OCI-LY3 (cell line): ENCODE results near the gene DEPP1.

Source experiments
- H2AFZ ChIP-seq: fragments of 200-600, 300-600 bp; shearing (Covaris generic); 2 replicates; pipeline ENCODE4 v1.6.0; 2014; ENCODE audit warnings: antibody characterized with exemption, low read depth, low read length
- H3K27ac ChIP-seq: fragments of 200-600, 300-600 bp; sonication (generic); 2 replicates; pipeline ENCODE4 v1.5.1; 2014; ENCODE audit warnings: mild to moderate bottlenecking, low read length, moderate library complexity, mixed read lengths
- H3K27me3 ChIP-seq: fragments of 200-600, 300-600 bp; sonication (generic); 2 replicates; pipeline ENCODE4 v1.6.1; 2014; ENCODE audit warnings: low read depth, low read length, mixed read lengths
- H3K36me3 ChIP-seq: fragments of 200-600, 300-600 bp; sonication (generic); replicated peaks from 2 replicates; pipeline ENCODE3; 2014; ENCODE audit warnings: low read depth, low read length, mixed read lengths
- H3K4me1 ChIP-seq: fragments of 300-600, 200-600 bp; sonication (generic); 2 replicates; pipeline ENCODE4 v1.6.1; 2014; ENCODE audit warnings: low read length, mixed read lengths
- H3K4me2 ChIP-seq: fragments of 200-600, 300-600 bp; sonication (generic); 2 replicates; pipeline ENCODE4 v1.6.1; 2014; ENCODE audit warnings: low read length, mixed read lengths
- H3K4me3 ChIP-seq: fragments of 300-600, 200-600 bp; sonication (generic); 2 replicates; pipeline ENCODE4 v1.5.1; 2014; ENCODE audit warnings: antibody characterized with exemption, mild to moderate bottlenecking, low read length, moderate library complexity
- H3K79me2 ChIP-seq: fragments of 300-600, 200-600 bp; shearing (Covaris generic); 2 replicates; pipeline ENCODE4 v1.6.1; 2014; ENCODE audit warnings: mild to moderate bottlenecking, low read length, mixed read lengths
- H3K9ac ChIP-seq: fragments of 300-600, 200-600 bp; shearing (Covaris generic); 2 replicates; pipeline ENCODE4 v1.6.0; 2014; ENCODE audit warnings: mild to moderate bottlenecking, low read length, moderate library complexity
- H3K9me3 ChIP-seq: fragments of 200-600, 300-600 bp; shearing (Covaris generic); 2 replicates; pipeline ENCODE4 v1.6.1; 2014; ENCODE audit warnings: low read length, mixed read lengths; ENCODE audit not compliant: insufficient read depth
- H4K20me1 ChIP-seq: fragments of 200-600, 300-600 bp; sonication (generic); 2 replicates; pipeline ENCODE4 v1.6.1; 2016; ENCODE audit warnings: low read length, mixed read lengths; ENCODE audit not compliant: insufficient read depth
- EZH2phosphoT487 ChIP-seq: fragments of 200-600 bp; shearing (Covaris generic); IDR thresholded peaks from 2 replicates; pipeline ENCODE4 v1.6.1; 2018; ENCODE audit warnings: antibody characterized with exemption, mixed run types, low read depth
- TF ChIP-seq, protein P1 (sequence below): fragments of 200-600, 300-600 bp; sonication (generic); IDR thresholded peaks from 2 replicates; pipeline ENCODE4 v1.5.1; 2014; ENCODE audit warnings: antibody characterized with exemption, low read length, low read depth

Gene DEPP1

DNA sequence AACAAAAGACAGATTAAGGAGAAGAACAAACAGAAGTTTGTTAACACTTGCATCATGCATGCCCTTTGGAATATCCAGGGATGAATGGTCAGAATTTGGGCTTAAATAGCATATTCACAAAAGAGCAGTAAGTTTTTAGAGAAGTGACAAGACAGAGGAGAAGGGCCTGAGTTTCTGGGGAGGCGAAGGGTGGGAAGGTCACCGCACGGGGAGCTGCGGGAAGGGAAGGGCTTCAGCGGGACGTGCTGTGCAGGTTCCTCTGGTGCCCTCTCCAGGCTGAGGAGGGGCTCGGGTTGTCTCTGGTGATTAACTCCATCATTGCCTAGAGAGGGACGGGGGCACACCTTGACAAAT lies 11.7 kb upstream of the DEPP1 start:
- no peak overlapping the region for H2AFZ ChIP-seq
- H4K20me1 ChIP-seq, result no peaks in the 10 kb centered on the region
- H3K9ac ChIP-seq, result no peak overlapping the region
- no peak overlapping the region for H3K27ac ChIP-seq
- no peaks in the 10 kb centered on the region for H3K9me3 ChIP-seq
- H3K4me2 ChIP-seq, result no peak overlapping the region
- H3K36me3 ChIP-seq, result no peaks in the 10 kb centered on the region
- no peaks in the 10 kb centered on the region for H3K4me1 ChIP-seq
- no peaks in the 10 kb centered on the region for H3K79me2 ChIP-seq
- H3K4me3 ChIP-seq, result no peak overlapping the region
- TF ChIP-seq, protein P1, sequence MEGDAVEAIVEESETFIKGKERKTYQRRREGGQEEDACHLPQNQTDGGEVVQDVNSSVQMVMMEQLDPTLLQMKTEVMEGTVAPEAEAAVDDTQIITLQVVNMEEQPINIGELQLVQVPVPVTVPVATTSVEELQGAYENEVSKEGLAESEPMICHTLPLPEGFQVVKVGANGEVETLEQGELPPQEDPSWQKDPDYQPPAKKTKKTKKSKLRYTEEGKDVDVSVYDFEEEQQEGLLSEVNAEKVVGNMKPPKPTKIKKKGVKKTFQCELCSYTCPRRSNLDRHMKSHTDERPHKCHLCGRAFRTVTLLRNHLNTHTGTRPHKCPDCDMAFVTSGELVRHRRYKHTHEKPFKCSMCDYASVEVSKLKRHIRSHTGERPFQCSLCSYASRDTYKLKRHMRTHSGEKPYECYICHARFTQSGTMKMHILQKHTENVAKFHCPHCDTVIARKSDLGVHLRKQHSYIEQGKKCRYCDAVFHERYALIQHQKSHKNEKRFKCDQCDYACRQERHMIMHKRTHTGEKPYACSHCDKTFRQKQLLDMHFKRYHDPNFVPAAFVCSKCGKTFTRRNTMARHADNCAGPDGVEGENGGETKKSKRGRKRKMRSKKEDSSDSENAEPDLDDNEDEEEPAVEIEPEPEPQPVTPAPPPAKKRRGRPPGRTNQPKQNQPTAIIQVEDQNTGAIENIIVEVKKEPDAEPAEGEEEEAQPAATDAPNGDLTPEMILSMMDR, result no peak
- TF ChIP-seq EZH2phosphoT487, result no peak
- no peaks in the 10 kb centered on the region for H3K27me3 ChIP-seq

DNA sequence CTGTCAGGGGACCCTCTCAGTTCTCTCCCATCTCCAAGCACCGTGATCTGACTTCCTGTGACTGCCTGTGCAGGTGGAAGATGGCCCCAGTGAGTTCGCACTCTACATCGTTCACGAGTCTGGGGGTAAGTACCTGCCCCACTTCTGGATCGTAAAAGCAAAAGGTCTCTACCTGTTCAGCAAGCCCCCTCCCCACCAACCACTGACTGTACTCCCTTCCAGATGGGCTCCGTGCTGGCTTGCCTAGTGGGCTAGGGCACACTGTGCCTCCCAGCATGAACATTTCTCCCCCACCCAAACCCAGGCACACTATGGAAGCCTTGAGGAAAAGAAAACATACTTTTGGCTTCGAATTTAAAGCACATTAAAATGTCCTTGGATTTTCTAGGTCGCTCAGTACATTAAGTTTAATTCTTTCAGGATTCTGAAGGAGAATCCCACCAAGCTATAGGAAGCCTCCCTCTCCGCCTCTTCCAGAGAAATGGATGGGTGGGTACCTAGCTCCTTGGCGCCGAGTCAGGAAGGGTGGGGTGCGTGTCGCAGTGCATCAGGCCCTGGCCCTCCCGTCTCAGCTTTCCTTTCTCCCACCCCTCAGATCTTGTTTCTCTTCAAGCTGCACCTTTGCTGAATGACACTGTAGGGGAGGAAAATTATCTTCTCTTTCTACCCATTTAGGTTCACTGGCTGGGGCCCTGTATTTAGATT lies 11.1 kb upstream of the DEPP1 start:
- Histone ChIP-seq H3K9ac (no peak overlapping the region), H2AFZ (no peak overlapping the region), H3K9me3 (no peaks in the 10 kb centered on the region), H4K20me1 (no peaks in the 10 kb centered on the region), H3K4me2 (no peak overlapping the region), H3K4me1 (no peaks in the 10 kb centered on the region), H3K36me3 (no peaks in the 10 kb centered on the region), H3K79me2 (no peaks in the 10 kb centered on the region), H3K27me3 (no peaks in the 10 kb centered on the region), H3K27ac (no peak overlapping the region), H3K4me3 (no peak overlapping the region)
- TF ChIP-seq EZH2phosphoT487, result no peak
- TF ChIP-seq, protein P1, result no peak

DNA sequence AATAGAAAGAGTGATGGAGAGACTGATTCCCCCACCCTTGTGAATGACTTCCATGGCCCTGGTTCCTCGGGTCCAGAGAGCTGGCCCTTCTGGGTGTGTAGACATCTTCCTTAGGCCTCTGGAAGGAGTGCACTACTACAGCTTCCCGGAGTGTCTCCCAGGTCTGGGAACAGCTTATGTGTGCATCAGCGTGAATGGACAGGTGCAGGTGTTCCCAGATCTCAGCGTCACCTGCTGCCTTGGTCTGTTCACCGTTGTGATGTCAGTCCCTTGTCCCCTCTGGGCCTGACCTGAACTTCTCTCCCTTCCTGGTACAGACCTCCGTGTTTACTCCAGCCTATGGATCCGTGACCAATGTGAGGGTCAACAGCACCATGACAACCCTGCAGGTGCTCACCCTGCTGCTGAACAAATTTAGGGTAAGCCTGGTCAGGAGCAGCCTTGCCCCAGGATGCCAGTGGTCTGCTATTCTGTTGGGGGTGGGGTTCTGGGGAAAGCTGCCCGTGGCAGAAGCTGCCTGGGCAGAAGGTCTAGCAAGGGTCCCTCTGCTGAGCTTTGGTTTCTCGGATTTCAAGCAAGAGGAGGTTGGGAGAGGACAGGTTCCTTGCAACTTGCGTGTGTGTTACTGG lies 10.5 kb upstream of the DEPP1 start:
- Histone ChIP-seq H3K27ac (no peak overlapping the region), H3K4me3 (no peak overlapping the region), H3K79me2 (no peaks in the 10 kb centered on the region), H3K9ac (no peak overlapping the region), H2AFZ (no peak overlapping the region), H3K36me3 (no peaks in the 10 kb centered on the region), H3K27me3 (no peaks in the 10 kb centered on the region), H3K9me3 (no peaks in the 10 kb centered on the region), H3K4me1 (no peaks in the 10 kb centered on the region), H4K20me1 (no peaks in the 10 kb centered on the region), H3K4me2 (no peak overlapping the region)
- TF ChIP-seq EZH2phosphoT487, result no peak
- TF ChIP-seq, protein P1, result no peak

DNA sequence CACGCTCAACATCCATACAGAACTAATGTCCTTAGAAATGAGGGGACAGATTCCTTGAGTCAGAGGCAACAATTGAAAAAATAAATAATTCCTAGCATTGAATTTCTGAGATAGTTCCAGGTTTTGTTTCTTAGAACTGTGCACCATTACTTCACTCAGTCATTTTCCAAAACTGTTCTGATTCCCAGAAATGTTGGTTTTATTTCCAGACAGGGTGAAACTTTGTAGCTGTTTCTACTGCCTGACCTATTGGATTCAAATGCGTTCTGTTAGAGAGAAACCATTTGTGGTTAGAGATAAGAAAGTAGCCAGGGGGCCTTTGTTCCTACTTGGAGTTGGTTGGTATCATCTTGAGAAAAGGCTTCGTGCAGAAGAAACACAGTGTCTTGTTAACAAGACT lies 8.1 kb upstream of the DEPP1 start:
- Histone ChIP-seq H3K36me3 (no peaks in the 10 kb centered on the region), H3K27me3 (no peaks in the 10 kb centered on the region), H3K9me3 (no peaks in the 10 kb centered on the region), H2AFZ (no peak overlapping the region), H3K79me2 (no peaks in the 10 kb centered on the region), H3K27ac (no peak overlapping the region), H3K4me2 (no peak overlapping the region), H3K4me3 (no peak overlapping the region), H4K20me1 (no peaks in the 10 kb centered on the region), H3K9ac (no peak overlapping the region), H3K4me1 (peaks cover under 1% of the 10 kb centered on the region)
- no peak for TF ChIP-seq EZH2phosphoT487
- TF ChIP-seq, protein P1, result no peak
